ENCODE results near the gene CD84. TPM values are rescaled to one million over a fixed set of nuclear protein-coding genes. Genes with fewer than 3 reads are reported as not detected.
A peak's percentile ranks its signal among the peaks of the same experiment; 100 is the strongest.
"Not testable (repeated sequence)": the region's sequence is repeated elsewhere in the genome, so short reads cannot be mapped to it uniquely, and the experiment has no call there.

CD84 gene
- total RNA-seq, 2 donors from 2014 or later: 66.2 to 71.6 TPM

DNA sequence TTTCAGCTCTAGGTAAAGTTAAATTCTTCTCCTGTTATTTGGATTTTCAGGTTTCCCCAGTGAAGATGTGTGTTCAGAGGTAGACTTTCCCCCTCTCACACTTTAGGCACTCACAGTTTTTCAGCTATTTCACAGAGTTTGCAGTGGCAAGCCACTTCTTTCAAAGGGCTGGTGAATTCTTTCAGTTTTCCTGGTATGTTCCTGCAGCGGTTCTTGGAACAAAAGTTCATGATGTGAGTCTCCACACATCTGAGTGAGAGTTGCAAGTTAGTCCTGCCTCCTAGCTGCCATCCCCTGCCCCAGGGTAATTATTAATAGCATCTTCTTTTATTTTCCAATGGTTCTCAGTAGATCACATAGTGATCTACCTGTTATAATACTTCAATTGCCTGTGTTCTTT, 27.3 kb upstream of the CD84 start:
- H3K9me3 ChIP-seq (ENCODE audit: control insufficient read depth, low read length, poor library complexity, severe bottlenecking): no peaks in the 10 kb centered on the region
- Mint-ChIP-seq H3K27ac (peak overlapping the region; percentile 92), H3K4me1 (peaks cover 28% of the 10 kb centered on the region), H3K27me3 (no peaks in the 10 kb centered on the region), H3K36me3 (ENCODE audit: low read depth) (peaks cover 3% of the 10 kb centered on the region), H3K4me3 (peak overlapping the region; percentile 68)
- no peak for ATAC-seq
- DNase-seq: no peak

DNA sequence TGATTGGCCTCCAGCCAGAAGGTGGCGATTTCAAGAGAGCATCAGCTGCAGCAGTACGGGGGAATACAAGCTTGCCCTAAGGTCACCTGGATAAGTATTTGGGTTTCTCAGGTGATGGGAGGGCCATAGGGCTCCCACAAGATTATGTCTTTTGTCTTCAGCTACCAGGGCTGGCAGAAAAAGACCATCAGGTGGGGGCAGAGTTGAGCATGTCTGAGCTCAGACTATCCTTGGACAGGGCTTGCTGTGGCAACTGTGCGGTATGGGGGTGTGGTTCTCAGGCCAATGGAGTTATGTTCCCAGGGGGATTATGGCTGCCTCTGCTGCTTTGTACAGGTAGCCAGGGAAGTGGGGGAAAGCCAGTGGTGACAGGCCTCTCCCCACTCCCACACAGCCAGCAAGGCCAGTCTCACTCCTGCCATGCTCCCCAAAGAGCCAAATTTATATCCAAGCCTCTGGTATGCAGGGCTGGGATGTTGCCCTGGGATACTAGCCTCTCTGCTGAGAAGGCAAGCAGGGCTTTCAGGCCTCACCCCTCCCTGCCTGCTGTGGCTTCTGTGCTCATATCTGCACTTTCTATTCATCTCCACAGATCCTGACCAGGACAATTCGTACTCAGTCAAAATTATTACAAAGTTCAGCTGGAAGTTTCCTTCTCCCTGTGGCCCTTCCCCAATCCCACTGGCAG, 26.6 kb upstream of the CD84 start:
- no peaks in the 10 kb centered on the region for H3K27me3 Mint-ChIP-seq
- peaks cover 3% of the 10 kb centered on the region for H3K36me3 Mint-ChIP-seq (ENCODE audit: low read depth)
- peak overlapping the region; percentile 92 for H3K27ac Mint-ChIP-seq
- peaks cover 24% of the 10 kb centered on the region for H3K4me1 Mint-ChIP-seq
- no peak for ATAC-seq
- no peaks in the 10 kb centered on the region for H3K9me3 ChIP-seq (ENCODE audit: control insufficient read depth, low read length, poor library complexity, severe bottlenecking)
- H3K4me3 Mint-ChIP-seq: peak overlapping the region; percentile 9
- DNase-seq: no peak

- Mint-ChIP-seq H3K4me1 (peaks cover 22% of the 10 kb centered on the region), H3K27me3 (no peaks in the 10 kb centered on the region), H3K27ac (peak overlapping the region; percentile 92), H3K4me3 (peak overlapping the region; percentile 9), H3K36me3 (ENCODE audit: low read depth) (peaks cover 3% of the 10 kb centered on the region)
- no peaks in the 10 kb centered on the region for H3K9me3 ChIP-seq (ENCODE audit: control insufficient read depth, low read length, poor library complexity, severe bottlenecking)
- peak; percentile 46 for ATAC-seq
- DNase-seq: peak in 1 of 3 donors; percentile 9
These were observed 25.9 kb upstream of the CD84 start for GRCh38 chr1:160605205-160605604.

GRCh38 chr1:160597705-160598104, 18.4 kb upstream of the CD84 start:
- Mint-ChIP-seq H3K36me3 (ENCODE audit: low read depth) (no peaks in the 10 kb centered on the region), H3K4me1 (no peaks in the 10 kb centered on the region), H3K27me3 (no peaks in the 10 kb centered on the region), H3K4me3 (no peak overlapping the region), H3K27ac (no peak overlapping the region)
- no peak for DNase-seq
- H3K9me3 ChIP-seq (ENCODE audit: control insufficient read depth, low read length, poor library complexity, severe bottlenecking): no peaks in the 10 kb centered on the region
- no peak for ATAC-seq

DNA sequence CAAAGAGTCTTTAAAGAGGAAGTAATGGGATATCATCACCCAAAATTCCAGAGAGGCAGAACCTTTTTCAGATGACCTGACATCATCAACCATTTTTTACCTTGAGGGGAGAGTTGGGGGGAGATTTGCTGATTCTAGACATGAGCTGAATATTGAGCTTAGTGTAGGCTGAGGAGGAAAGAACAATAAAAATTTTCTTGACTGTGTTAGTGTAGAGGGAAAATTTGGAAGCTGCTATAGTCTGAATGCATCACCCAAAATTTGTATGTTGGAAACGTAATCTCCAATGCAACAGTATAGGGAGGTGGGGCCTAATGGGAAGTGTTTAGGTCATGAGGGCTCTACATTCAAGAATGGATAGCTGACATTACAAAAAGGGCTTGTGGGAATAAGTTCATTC, 17.8 kb upstream of the CD84 start:
- ATAC-seq (no peak), DNase-seq (no peak)
- Mint-ChIP-seq H3K27me3 (no peaks in the 10 kb centered on the region), H3K4me3 (no peak overlapping the region), H3K27ac (no peak overlapping the region), H3K4me1 (no peaks in the 10 kb centered on the region), H3K36me3 (ENCODE audit: low read depth) (no peaks in the 10 kb centered on the region)
- no peaks in the 10 kb centered on the region for H3K9me3 ChIP-seq (ENCODE audit: control insufficient read depth, low read length, poor library complexity, severe bottlenecking)

GRCh38 chr1:160590488-160590887, 11.2 kb upstream of the CD84 start:
- DNase-seq: no peak
- Mint-ChIP-seq H3K36me3 (ENCODE audit: low read depth) (peaks cover 2% of the 10 kb centered on the region), H3K4me1 (peaks cover 8% of the 10 kb centered on the region), H3K4me3 (no peak overlapping the region), H3K27me3 (no peaks in the 10 kb centered on the region), H3K27ac (no peak overlapping the region)
- no peak for ATAC-seq
- no peaks in the 10 kb centered on the region for H3K9me3 ChIP-seq (ENCODE audit: control insufficient read depth, low read length, poor library complexity, severe bottlenecking)

DNA sequence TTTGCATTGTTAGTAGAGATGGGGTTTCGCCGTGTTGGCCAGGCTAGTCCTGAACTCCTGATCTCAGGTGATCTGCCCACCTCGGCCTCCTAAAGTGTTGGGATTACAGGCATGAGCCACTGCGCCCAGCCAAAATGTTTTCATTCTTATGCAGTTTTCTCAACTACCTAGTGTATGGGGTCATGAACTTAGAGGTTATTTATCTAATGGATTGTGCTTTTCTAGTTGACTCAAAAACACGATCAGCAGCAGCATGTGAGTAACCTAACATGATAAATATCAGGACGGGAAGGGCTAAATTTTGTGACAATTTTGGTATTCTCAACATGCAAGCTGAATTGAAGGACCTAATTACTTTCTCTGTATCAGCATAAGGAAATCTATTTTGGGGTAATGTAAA, 9.2 kb upstream of the CD84 start:
- ATAC-seq: no peak
- H3K9me3 ChIP-seq (ENCODE audit: control insufficient read depth, low read length, poor library complexity, severe bottlenecking): no peaks in the 10 kb centered on the region
- H3K4me1 Mint-ChIP-seq: peaks cover 19% of the 10 kb centered on the region
- no peaks in the 10 kb centered on the region for H3K27me3 Mint-ChIP-seq
- H3K36me3 Mint-ChIP-seq (ENCODE audit: low read depth): peaks cover 2% of the 10 kb centered on the region
- no peak overlapping the region for H3K27ac Mint-ChIP-seq
- DNase-seq: no peak
- H3K4me3 Mint-ChIP-seq: no peak overlapping the region

- DNase-seq (no peak), ATAC-seq (no peak)
- H3K9me3 ChIP-seq (ENCODE audit: control insufficient read depth, low read length, poor library complexity, severe bottlenecking): no peaks in the 10 kb centered on the region
- Mint-ChIP-seq H3K4me1 (peaks cover 38% of the 10 kb centered on the region), H3K4me3 (peak overlapping the region; percentile 55), H3K27me3 (no peaks in the 10 kb centered on the region), H3K36me3 (ENCODE audit: low read depth) (peaks cover 2% of the 10 kb centered on the region), H3K27ac (no peak overlapping the region)
These were observed 5.5 kb upstream of the CD84 start for GRCh38 chr1:160584784-160585183.

DNA sequence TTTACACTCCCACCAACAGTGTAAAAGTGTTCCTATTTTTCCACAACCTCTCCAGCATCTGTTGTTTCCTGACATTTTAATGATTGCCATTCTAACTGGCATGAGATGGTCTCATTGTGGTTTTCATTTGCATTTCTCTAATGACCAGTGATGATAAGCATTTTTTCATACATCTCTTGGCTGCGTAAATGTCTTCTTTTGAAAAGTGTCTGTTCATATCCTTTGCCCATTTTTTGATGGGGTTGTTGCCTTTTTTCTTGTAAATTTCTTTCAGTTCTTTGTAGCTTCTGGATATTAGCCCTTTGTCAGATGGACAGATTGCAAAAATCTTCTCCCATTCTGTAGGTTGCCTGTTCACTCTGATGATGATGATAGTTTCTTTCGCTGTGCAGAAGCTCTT, 3.7 kb upstream of the CD84 start:
- not testable (repeated sequence) for H3K36me3 Mint-ChIP-seq (ENCODE audit: low read depth); H3K4me3 Mint-ChIP-seq; DNase-seq; H3K9me3 ChIP-seq (ENCODE audit: control insufficient read depth, low read length, poor library complexity, severe bottlenecking); ATAC-seq; H3K27ac Mint-ChIP-seq; H3K27me3 Mint-ChIP-seq
- peaks cover 47% of the 10 kb centered on the region for H3K4me1 Mint-ChIP-seq

- peak overlapping the region; percentile 96 for H3K27ac Mint-ChIP-seq
- peaks cover 56% of the 10 kb centered on the region for H3K4me1 Mint-ChIP-seq
- ATAC-seq: no peak
These were observed 2.7 kb upstream of the CD84 start for GRCh38 chr1:160581961-160582360.

GRCh38 chr1:160580221-160580812, 1.0 kb upstream of the CD84 start:
- no peaks in the 10 kb centered on the region for H3K9me3 ChIP-seq (ENCODE audit: control insufficient read depth, low read length, poor library complexity, severe bottlenecking)
- H3K36me3 Mint-ChIP-seq (ENCODE audit: low read depth): peaks cover 4% of the 10 kb centered on the region
- DNase-seq (no peak), ATAC-seq (no peak)
- no peaks in the 10 kb centered on the region for H3K27me3 Mint-ChIP-seq
- peaks cover 67% of the 10 kb centered on the region for H3K4me1 Mint-ChIP-seq
- peak overlapping the region; percentile 96 for H3K27ac Mint-ChIP-seq
- H3K4me3 Mint-ChIP-seq: peak overlapping the region; percentile 63

More at GRCh38 chr1:160581961-160582360, 2.7 kb upstream of the CD84 start:
- no peak for DNase-seq
- no peaks in the 10 kb centered on the region for H3K27me3 Mint-ChIP-seq
- no peak overlapping the region for H3K4me3 Mint-ChIP-seq
- H3K9me3 ChIP-seq (ENCODE audit: control insufficient read depth, low read length, poor library complexity, severe bottlenecking): no peaks in the 10 kb centered on the region
- peaks cover 2% of the 10 kb centered on the region for H3K36me3 Mint-ChIP-seq (ENCODE audit: low read depth)

- no peak for DNase-seq
- peaks cover 4% of the 10 kb centered on the region for H3K36me3 Mint-ChIP-seq (ENCODE audit: low read depth)
- peak; percentile 21 for ATAC-seq
- H3K4me1 Mint-ChIP-seq: peaks cover 70% of the 10 kb centered on the region
- no peaks in the 10 kb centered on the region for H3K9me3 ChIP-seq (ENCODE audit: control insufficient read depth, low read length, poor library complexity, severe bottlenecking)
- H3K27me3 Mint-ChIP-seq: no peaks in the 10 kb centered on the region
- peak overlapping the region; percentile 96 for H3K27ac Mint-ChIP-seq
- peak overlapping the region; percentile 93 for H3K4me3 Mint-ChIP-seq
These were observed 638 bp downstream of the CD84 start for GRCh38 chr1:160578525-160579191.

DNA sequence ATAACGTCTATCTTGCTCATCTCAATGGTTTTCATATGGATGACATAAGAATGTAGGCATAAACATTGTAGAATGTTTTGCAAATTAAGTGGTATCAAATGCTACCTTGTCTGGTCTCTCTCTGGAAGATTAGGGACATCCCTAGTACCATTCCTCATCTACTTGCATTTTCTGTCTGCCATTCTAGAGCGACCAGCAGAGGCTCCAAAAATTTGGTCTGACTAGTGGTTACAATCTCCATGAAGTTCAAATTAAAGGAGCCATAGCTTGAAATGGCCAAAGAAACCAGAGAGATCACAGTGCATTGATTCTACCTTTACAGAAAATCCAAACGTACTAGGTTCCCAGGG, 1.1 kb downstream of the CD84 start:
- peaks cover 72% of the 10 kb centered on the region for H3K4me1 Mint-ChIP-seq
- H3K4me3 Mint-ChIP-seq: peak overlapping the region; percentile 93
- H3K27ac Mint-ChIP-seq: peak overlapping the region; percentile 96
- H3K9me3 ChIP-seq (ENCODE audit: control insufficient read depth, low read length, poor library complexity, severe bottlenecking): no peaks in the 10 kb centered on the region
- no peaks in the 10 kb centered on the region for H3K27me3 Mint-ChIP-seq
- H3K36me3 Mint-ChIP-seq (ENCODE audit: low read depth): peaks cover 4% of the 10 kb centered on the region
- no peak for DNase-seq
- ATAC-seq: peak; percentile 39
